GM23338 (cell line): ENCODE data around the gene S100A6. TPM values are rescaled to one million over a fixed set of nuclear protein-coding genes. Genes with fewer than 3 reads are reported as not detected.
"Not testable (repeated sequence)": the region's sequence is repeated elsewhere in the genome, so short reads cannot be mapped to it uniquely, and the experiment has no call there.

Experiments used
- ATAC-seq: fragments of 200-7000 bp; cut with Tn5 transposase; 3 replicates; pipeline ENCODE4 v1.9.1; 2020
- DNase-seq: peaks from one replicate; pipeline ENCODE4 v3.0.0-alpha.2; 2015; ENCODE audit warnings: low spot score
- H2AFZ ChIP-seq: fragments of 200-600 bp; sonication (generic); 2 replicates; pipeline ENCODE4 v1.8.0; 2016; ENCODE audit warnings: antibody characterized with exemption, mild to moderate bottlenecking, moderate library complexity
- H3F3A ChIP-seq: fragments of 200-600 bp; sonication (generic); replicated peaks from 2 replicates; pipeline ENCODE4 v1.8.0; 2017; ENCODE audit warnings: antibody characterized with exemption, mixed run types, low read depth
- H3K27ac ChIP-seq: fragments of 200-600 bp; sonication (generic); 2 replicates; pipeline ENCODE4 v1.6.1; 2016; ENCODE audit warnings: low read depth
- H3K27me3 ChIP-seq: fragments of 200-600 bp; sonication (generic); 2 replicates; pipeline ENCODE4 v1.8.0; 2016; ENCODE audit warnings: mild to moderate bottlenecking, mixed run types, moderate library complexity; ENCODE audit not compliant: insufficient read depth
- H3K36me3 ChIP-seq: fragments of 200-600 bp; sonication (generic); 2 replicates; pipeline ENCODE4 v1.8.0; 2016; ENCODE audit warnings: mild to moderate bottlenecking; ENCODE audit not compliant: insufficient read depth
- H3K4me1 ChIP-seq: fragments of 200-600 bp; sonication (generic); 2 replicates; pipeline ENCODE4 v1.8.0; 2016; ENCODE audit warnings: mild to moderate bottlenecking, moderate library complexity; ENCODE audit not compliant: insufficient read depth
- H3K4me2 ChIP-seq: fragments of 200-600 bp; sonication (generic); 2 replicates; pipeline ENCODE4 v1.7.1; 2017; ENCODE audit warnings: mixed run types
- H3K4me3 ChIP-seq: fragments of 200-600 bp; sonication (generic); 2 replicates; pipeline ENCODE4 v1.6.1; 2016; ENCODE audit warnings: mixed run types
- H3K79me2 ChIP-seq: fragments of 200-600 bp; sonication (generic); replicated peaks from 2 replicates; pipeline ENCODE4 v1.8.0; 2017; ENCODE audit warnings: mild to moderate bottlenecking; ENCODE audit not compliant: insufficient read depth
- H3K9me2 ChIP-seq: fragments of 200-600 bp; sonication (generic); 2 replicates; pipeline ENCODE4 v1.8.0; 2017; ENCODE audit not compliant: insufficient read depth
- H4K20me1 ChIP-seq: fragments of 200-600 bp; sonication (generic); replicated peaks from 2 replicates; pipeline ENCODE4 v1.8.0; 2017; ENCODE audit warnings: mild to moderate bottlenecking; ENCODE audit not compliant: insufficient read depth
- H3K27ac Mint-ChIP-seq: 2 replicates; pipeline ENCODE4 v1.8.0; 2020; ENCODE audit warnings: inconsistent platforms, mild to moderate bottlenecking, moderate library complexity, mixed read lengths
- H3K27me3 Mint-ChIP-seq: 3 replicates; pipeline ENCODE4 v1.8.0; 2022; ENCODE audit warnings: low read depth, mild to moderate bottlenecking, moderate library complexity, mixed read lengths, inconsistent platforms; ENCODE audit not compliant: insufficient read depth, poor library complexity
- H3K36me3 Mint-ChIP-seq: 3 replicates; pipeline ENCODE4 v1.8.0; 2021; ENCODE audit warnings: low read depth, mild to moderate bottlenecking, inconsistent platforms, moderate library complexity, mixed read lengths
- H3K4me1 Mint-ChIP-seq: 3 replicates; pipeline ENCODE4 v1.8.0; 2020; ENCODE audit warnings: mild to moderate bottlenecking, inconsistent platforms, mixed read lengths
- H3K4me3 Mint-ChIP-seq: 3 replicates; pipeline ENCODE4 v1.8.0; 2021; ENCODE audit warnings: moderate library complexity, mild to moderate bottlenecking, inconsistent platforms, mixed read lengths
- H3K9me3 Mint-ChIP-seq: 3 replicates; pipeline ENCODE4 v1.8.0; 2020; ENCODE audit warnings: moderate library complexity, mild to moderate bottlenecking, inconsistent platforms, mixed read lengths
- EZH2 ChIP-seq: fragments of 200-600 bp; sonication (generic); IDR thresholded peaks from one replicate; pipeline ENCODE4 v1.8.0; 2017; ENCODE audit warnings: antibody characterized with exemption, mild to moderate bottlenecking, low read depth; ENCODE audit not compliant: unreplicated experiment
- JUNB ChIP-seq: IDR thresholded peaks from one replicate; pipeline ENCODE4 v1.6.1; 2016; ENCODE audit warnings: antibody characterized with exemption; ENCODE audit not compliant: unreplicated experiment
- NANOG ChIP-seq: IDR thresholded peaks from 2 replicates; pipeline ENCODE4 v1.6.1; 2016; ENCODE audit warnings: antibody characterized with exemption, borderline replicate concordance
- POLR2AphosphoS5 ChIP-seq: IDR thresholded peaks from 2 replicates; pipeline ENCODE4 v1.6.1; 2016; ENCODE audit warnings: antibody characterized with exemption, low read depth
- STAT1 ChIP-seq: IDR thresholded peaks from one replicate; pipeline ENCODE4 v1.6.1; 2016; ENCODE audit warnings: antibody characterized with exemption; ENCODE audit not compliant: unreplicated experiment
- ZNF114 ChIP-seq: fragments of 250-450 bp; sonication (Bioruptor Pico); IDR thresholded peaks from 2 replicates; pipeline ENCODE4 v1.5.0; 2020; ENCODE audit warnings: mild to moderate bottlenecking, moderate library complexity
- ZNF331 ChIP-seq: fragments of 250-450 bp; sonication (Bioruptor Pico); IDR thresholded peaks from 2 replicates; pipeline ENCODE4 v1.5.0; 2020; ENCODE audit warnings: low read depth, mild to moderate bottlenecking, moderate library complexity
- polyA plus RNA-seq: library from polyadenylated mRNA; unstranded; fragments of >200 nt; fragmentation: Nextera tagmentation; extraction: Ambion mirVana; gene quantifications from 2 replicates; pipeline ENCODE4 v1.2.1, GENCODE V29; 2016
- total RNA-seq: library from RNA; depleted of rRNA; stranded (reverse); fragments of >200 nt; shearing (Covaris generic); gene quantifications from 2 replicates; pipeline ENCODE4 v1.2.3, GENCODE V29; 2014
- TF ChIP-seq, protein P1 (sequence below): IDR thresholded peaks from one replicate; pipeline ENCODE4 v1.6.1; 2018; ENCODE audit warnings: antibody characterized with exemption; ENCODE audit not compliant: unreplicated experiment
- TF ChIP-seq, protein P2 (sequence below): IDR thresholded peaks from 2 replicates; pipeline ENCODE4 v1.6.1; 2016; ENCODE audit warnings: antibody characterized with exemption
- TF ChIP-seq, protein P3 (sequence below): fragments of 250-450 bp; sonication (Bioruptor Pico); IDR thresholded peaks from 2 replicates; pipeline ENCODE4 v1.5.0; 2020; ENCODE audit warnings: mild to moderate bottlenecking, moderate library complexity

Gene S100A6
- total and polyA plus RNA-seq, 2 experiments from 2014 or later: 7.3 to 77.5 TPM

DNA sequence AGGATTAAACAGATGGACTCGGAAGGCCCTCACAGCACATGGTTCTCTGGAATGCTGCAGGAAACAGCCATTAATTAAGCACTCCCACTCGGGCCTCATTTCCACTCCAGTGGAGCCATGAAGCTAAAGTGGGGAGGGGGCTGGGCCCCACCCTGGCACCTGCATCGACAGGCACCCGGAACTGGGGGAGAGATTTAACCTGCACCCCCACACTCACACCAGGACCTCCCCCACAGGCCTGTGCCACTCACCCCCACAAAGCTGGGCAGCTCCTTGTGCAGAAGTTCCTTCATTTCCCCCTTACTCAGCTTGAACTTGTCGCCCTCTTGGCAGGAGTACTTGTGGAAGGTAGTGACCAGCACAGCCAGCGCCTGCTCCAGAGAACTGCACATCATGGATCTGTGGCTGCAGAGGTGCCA is 27.7 kb upstream of the S100A6 start (continued):
- TF ChIP-seq, protein P1, sequence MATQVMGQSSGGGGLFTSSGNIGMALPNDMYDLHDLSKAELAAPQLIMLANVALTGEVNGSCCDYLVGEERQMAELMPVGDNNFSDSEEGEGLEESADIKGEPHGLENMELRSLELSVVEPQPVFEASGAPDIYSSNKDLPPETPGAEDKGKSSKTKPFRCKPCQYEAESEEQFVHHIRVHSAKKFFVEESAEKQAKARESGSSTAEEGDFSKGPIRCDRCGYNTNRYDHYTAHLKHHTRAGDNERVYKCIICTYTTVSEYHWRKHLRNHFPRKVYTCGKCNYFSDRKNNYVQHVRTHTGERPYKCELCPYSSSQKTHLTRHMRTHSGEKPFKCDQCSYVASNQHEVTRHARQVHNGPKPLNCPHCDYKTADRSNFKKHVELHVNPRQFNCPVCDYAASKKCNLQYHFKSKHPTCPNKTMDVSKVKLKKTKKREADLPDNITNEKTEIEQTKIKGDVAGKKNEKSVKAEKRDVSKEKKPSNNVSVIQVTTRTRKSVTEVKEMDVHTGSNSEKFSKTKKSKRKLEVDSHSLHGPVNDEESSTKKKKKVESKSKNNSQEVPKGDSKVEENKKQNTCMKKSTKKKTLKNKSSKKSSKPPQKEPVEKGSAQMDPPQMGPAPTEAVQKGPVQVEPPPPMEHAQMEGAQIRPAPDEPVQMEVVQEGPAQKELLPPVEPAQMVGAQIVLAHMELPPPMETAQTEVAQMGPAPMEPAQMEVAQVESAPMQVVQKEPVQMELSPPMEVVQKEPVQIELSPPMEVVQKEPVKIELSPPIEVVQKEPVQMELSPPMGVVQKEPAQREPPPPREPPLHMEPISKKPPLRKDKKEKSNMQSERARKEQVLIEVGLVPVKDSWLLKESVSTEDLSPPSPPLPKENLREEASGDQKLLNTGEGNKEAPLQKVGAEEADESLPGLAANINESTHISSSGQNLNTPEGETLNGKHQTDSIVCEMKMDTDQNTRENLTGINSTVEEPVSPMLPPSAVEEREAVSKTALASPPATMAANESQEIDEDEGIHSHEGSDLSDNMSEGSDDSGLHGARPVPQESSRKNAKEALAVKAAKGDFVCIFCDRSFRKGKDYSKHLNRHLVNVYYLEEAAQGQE: no peak
- TF ChIP-seq EZH2: no peak
- no peak for TF ChIP-seq ZNF331 (CRISPR knock-in tag)
- no peak for TF ChIP-seq JUNB
- TF ChIP-seq NANOG: no peak
- no peak for TF ChIP-seq POLR2AphosphoS5
- TF ChIP-seq ZNF114 (CRISPR knock-in tag): no peak

DNA sequence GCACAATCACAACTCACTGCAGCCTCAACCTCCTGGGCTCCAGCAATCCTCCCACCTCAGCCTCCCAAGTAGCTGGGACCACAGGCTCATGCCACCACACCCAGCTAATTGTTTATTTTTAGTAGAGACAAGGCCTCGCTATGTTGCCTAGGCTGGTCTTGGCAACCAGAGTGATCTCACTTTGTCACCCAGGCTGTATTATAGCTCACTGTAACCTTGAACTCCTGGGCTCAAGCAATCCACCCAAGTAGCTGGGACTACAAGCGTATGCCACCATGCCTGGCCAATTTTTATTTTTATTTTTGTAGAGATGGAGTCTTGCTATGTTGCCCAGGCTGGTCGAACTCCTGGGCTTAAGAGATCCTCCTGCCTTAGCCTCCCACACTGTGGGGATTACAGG is 26.2 kb upstream of the S100A6 start:
- DNase-seq, H3K27ac Mint-ChIP-seq, H3K4me3 Mint-ChIP-seq, H3K27me3 Mint-ChIP-seq, H3K36me3 Mint-ChIP-seq, H3K4me3 ChIP-seq, H3K9me3 Mint-ChIP-seq, H3F3A ChIP-seq, H3K9me2 ChIP-seq, H3K4me2 ChIP-seq, H3K4me1 ChIP-seq, H3K79me2 ChIP-seq, ATAC-seq, H3K27ac ChIP-seq, H3K27me3 ChIP-seq, H3K36me3 ChIP-seq, H4K20me1 ChIP-seq, H2AFZ ChIP-seq: not testable (repeated sequence)
- peaks cover 17% of the 10 kb centered on the region for H3K4me1 Mint-ChIP-seq

DNA sequence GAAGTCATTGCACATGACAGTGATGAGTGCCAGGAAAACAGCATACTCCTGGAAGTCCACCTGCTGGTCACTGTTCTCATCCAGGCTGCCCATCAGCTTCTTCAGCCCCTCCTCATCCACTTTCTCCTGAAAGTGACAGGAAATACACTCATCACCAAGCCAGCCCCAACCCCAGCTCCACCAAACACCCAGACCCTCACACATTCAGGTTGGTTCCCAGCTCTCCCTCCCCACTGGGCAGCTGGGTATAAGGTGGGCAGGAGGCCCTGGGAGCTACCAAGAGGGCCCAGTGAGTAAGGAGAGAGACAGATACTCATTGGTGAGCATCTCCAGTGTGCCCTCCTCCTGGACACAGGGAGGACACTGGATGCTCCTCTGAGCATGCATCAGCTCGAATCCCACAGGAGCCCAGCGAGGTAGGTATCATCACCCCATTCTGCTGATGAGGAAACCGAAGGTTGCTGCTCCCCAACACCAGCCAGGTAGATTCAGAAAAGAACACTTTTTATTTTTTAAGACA is 25.7 kb upstream of the S100A6 start:
- Mint-ChIP-seq H3K27me3 (peaks cover 4% of the 10 kb centered on the region), H3K36me3 (no peaks in the 10 kb centered on the region), H3K4me3 (no peak overlapping the region), H3K4me1 (peaks cover 12% of the 10 kb centered on the region), H3K9me3 (no peaks in the 10 kb centered on the region), H3K27ac (no peak overlapping the region)
- H3K79me2 ChIP-seq: no peaks in the 10 kb centered on the region
- H4K20me1 ChIP-seq: no peaks in the 10 kb centered on the region
- no peaks in the 10 kb centered on the region for H3K9me2 ChIP-seq
- ATAC-seq (no peak), DNase-seq (no peak)
- no peaks in the 10 kb centered on the region for H3K36me3 ChIP-seq
- peaks cover 3% of the 10 kb centered on the region; the same call in 1 of the 2 replicates for H3K4me1 ChIP-seq
- no peak overlapping the region for H3K27ac ChIP-seq
- no peaks in the 10 kb centered on the region; the same call in 1 of the 2 replicates for H3F3A ChIP-seq
- H3K4me3 ChIP-seq: no peak overlapping the region
- no peaks in the 10 kb centered on the region for H3K27me3 ChIP-seq
- H2AFZ ChIP-seq: no peak overlapping the region
- TF ChIP-seq JUNB: no peak
- TF ChIP-seq, protein P2, sequence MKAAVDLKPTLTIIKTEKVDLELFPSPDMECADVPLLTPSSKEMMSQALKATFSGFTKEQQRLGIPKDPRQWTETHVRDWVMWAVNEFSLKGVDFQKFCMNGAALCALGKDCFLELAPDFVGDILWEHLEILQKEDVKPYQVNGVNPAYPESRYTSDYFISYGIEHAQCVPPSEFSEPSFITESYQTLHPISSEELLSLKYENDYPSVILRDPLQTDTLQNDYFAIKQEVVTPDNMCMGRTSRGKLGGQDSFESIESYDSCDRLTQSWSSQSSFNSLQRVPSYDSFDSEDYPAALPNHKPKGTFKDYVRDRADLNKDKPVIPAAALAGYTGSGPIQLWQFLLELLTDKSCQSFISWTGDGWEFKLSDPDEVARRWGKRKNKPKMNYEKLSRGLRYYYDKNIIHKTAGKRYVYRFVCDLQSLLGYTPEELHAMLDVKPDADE: no peak
- TF ChIP-seq, protein P3, sequence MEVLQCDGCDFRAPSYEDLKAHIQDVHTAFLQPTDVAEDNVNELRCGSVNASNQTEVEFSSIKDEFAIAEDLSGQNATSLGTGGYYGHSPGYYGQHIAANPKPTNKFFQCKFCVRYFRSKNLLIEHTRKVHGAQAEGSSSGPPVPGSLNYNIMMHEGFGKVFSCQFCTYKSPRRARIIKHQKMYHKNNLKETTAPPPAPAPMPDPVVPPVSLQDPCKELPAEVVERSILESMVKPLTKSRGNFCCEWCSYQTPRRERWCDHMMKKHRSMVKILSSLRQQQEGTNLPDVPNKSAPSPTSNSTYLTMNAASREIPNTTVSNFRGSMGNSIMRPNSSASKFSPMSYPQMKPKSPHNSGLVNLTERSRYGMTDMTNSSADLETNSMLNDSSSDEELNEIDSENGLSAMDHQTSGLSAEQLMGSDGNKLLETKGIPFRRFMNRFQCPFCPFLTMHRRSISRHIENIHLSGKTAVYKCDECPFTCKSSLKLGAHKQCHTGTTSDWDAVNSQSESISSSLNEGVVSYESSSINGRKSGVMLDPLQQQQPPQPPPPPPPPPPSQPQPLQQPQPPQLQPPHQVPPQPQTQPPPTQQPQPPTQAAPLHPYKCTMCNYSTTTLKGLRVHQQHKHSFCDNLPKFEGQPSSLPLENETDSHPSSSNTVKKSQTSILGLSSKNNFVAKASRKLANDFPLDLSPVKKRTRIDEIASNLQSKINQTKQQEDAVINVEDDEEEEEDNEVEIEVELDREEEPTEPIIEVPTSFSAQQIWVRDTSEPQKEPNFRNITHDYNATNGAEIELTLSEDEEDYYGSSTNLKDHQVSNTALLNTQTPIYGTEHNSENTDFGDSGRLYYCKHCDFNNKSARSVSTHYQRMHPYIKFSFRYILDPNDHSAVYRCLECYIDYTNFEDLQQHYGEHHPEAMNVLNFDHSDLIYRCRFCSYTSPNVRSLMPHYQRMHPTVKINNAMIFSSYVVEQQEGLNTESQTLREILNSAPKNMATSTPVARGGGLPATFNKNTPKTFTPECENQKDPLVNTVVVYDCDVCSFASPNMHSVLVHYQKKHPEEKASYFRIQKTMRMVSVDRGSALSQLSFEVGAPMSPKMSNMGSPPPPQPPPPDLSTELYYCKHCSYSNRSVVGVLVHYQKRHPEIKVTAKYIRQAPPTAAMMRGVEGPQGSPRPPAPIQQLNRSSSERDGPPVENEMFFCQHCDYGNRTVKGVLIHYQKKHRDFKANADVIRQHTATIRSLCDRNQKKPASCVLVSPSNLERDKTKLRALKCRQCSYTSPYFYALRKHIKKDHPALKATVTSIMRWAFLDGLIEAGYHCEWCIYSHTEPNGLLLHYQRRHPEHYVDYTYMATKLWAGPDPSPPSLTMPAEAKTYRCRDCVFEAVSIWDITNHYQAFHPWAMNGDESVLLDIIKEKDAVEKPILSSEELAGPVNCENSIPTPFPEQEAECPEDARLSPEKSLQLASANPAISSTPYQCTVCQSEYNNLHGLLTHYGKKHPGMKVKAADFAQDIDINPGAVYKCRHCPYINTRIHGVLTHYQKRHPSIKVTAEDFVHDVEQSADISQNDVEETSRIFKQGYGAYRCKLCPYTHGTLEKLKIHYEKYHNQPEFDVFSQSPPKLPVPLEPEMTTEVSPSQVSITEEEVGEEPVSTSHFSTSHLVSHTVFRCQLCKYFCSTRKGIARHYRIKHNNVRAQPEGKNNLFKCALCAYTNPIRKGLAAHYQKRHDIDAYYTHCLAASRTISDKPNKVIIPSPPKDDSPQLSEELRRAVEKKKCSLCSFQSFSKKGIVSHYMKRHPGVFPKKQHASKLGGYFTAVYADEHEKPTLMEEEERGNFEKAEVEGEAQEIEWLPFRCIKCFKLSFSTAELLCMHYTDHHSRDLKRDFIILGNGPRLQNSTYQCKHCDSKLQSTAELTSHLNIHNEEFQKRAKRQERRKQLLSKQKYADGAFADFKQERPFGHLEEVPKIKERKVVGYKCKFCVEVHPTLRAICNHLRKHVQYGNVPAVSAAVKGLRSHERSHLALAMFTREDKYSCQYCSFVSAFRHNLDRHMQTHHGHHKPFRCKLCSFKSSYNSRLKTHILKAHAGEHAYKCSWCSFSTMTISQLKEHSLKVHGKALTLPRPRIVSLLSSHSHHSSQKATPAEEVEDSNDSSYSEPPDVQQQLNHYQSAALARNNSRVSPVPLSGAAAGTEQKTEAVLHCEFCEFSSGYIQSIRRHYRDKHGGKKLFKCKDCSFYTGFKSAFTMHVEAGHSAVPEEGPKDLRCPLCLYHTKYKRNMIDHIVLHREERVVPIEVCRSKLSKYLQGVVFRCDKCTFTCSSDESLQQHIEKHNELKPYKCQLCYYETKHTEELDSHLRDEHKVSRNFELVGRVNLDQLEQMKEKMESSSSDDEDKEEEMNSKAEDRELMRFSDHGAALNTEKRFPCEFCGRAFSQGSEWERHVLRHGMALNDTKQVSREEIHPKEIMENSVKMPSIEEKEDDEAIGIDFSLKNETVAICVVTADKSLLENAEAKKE (CRISPR knock-in tag): no peak
- no peak for TF ChIP-seq STAT1
- H3K4me2 ChIP-seq: no peak overlapping the region
